HG02840 (cell line): ENCODE results near the gene NDUFS1.
A peak's percentile ranks its signal among the peaks of the same experiment; 100 is the strongest.
"Not testable (repeated sequence)": the region's sequence is repeated elsewhere in the genome, so short reads cannot be mapped to it uniquely, and the experiment has no call there.

ENCODE experiments used
- ATAC-seq: cut with Tn5 transposase; IDR thresholded peaks from one replicate; pipeline ENCODE4 v1.9.1; 2021; ENCODE audit warnings: mild to moderate bottlenecking, moderate library complexity, moderate number of reproducible peaks; ENCODE audit not compliant: unreplicated experiment, low FRiP score

The NDUFS1 gene

DNA sequence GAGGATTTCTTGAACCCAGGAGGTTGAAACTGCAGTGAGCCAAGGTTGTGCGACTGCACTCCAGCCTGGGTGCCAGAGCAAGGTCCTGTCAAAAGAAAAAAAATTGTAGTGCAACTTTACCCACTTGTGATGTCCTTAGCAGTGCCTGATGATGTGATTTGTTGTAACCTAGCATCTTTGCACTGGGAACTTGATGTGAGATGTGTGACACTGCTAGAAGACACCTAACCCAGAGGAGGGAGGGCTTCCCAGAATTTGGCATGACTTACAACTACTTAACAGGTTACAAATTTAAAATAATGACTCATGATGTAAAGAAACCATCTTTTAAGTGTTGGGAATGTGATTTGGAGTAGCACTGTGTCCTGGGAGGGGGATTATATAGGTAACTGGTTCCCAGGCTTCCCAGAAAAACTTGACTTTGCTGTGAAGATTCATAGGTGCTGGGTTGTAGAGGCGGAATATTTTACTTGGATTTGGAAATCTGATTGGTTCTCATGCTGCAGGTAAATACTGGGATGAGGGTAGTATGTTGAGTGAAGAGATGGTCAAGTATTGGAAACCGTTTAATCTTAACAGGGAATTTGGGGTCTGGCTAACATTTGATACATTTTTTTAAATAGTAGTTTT, 4.1 kb upstream of the NDUFS1 start:
- no peak for ATAC-seq

DNA sequence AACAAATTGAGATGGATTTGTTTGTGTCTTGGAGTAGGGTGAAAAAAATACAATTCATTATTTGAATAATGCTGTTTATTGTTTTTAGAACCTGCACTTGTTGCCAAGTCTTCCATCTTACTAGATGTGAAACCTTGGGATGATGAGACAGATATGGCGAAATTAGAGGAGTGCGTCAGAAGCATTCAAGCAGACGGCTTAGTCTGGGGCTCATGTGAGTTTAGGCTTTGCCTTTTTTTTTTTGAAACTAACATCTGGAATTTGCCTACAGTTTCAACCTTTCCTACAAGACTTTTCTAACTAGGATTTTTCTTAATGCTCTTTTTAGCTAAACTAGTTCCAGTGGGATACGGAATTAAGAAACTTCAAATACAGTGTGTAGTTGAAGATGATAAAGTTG, 3.2 kb upstream of the NDUFS1 start:
- not testable (repeated sequence) for ATAC-seq

DNA sequence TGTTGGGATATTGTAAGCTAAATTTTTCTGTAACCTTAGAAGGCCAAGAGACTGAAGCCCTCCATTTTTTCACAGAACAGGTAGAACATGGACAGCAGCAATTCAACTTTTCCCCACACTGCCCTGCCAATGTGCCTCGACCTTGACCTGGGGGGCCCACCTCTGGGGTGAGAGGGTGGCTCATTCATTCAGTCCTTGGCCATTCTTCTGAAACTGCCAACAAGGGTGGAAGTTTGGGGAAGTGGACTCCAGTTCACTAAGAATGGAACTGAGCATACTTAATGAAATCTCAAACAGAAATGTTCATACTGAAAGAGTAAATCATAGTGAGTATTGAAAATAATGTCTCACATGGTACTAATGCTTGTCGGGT, 1.5 kb upstream of the NDUFS1 start:
- no peak for ATAC-seq

DNA sequence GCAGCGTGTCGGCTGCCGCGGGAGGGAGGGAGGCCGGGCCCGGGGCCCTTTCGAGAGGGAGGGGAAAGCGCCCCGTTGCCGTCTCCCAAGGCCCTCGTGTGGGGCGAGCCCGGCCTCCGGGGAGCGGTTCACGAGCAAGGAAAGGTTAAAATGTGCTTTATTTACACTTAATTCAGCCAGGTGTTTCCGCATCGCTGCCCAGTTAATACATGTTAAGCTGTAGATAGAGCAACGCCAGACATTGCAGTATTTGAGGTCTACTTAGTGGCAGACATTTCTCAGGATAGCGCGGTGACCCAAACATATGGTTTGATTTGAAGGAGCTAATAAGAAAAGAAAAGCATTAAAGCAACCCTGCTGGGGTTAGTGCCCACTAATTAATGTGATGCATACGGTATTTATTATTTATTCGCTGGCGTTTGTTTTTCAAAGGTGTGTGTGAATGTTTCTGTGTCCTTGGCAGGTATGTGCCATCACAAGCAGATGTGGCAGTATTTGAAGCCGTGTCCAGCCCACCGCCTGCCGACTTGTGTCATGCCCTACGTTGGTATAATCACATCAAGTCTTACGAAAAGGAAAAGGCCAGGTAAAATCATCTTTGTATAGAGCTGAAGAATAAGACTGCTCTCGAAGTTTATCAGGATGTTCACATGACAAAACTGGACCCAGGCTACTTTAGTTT, 1.0 kb upstream of the NDUFS1 start:
- ATAC-seq = peak; percentile 3

DNA sequence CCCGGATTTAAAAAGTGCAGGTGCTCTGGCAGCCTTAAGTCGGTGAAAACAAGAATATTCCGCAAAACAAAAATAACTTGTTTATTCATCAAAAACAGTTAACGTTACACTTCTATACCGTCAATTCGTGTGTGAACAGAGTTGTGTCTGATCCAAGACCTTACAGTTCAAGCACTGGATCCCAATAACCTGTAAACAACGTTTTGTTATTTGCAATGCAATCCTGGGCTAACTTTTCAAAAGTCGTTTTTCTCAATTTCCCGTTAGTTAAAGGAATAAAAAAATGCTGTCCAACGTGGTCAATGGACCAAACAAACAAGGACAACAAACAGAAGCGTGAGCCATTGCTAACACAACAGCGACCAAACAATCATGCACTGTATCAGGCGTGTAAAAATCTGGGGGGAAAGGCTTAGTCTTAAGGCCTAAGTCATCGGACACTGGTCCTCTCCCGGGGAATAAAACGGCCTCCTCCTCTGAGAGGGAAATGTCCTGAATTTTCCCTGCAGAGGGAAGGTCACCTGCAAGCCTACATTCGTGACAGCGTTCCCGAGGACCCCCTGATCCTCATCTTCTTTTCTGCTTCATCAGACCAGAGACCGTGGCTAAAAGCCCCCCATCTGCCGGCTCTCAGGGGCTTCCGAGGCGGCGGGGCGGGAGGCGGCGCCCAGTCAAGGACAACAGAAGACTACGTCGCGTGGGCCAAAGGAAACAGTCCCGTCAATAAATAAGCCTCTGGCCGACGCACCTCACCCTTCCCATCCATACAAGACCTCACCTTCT, 490 bp downstream of the NDUFS1 start:
- ATAC-seq = peak; percentile 20

DNA sequence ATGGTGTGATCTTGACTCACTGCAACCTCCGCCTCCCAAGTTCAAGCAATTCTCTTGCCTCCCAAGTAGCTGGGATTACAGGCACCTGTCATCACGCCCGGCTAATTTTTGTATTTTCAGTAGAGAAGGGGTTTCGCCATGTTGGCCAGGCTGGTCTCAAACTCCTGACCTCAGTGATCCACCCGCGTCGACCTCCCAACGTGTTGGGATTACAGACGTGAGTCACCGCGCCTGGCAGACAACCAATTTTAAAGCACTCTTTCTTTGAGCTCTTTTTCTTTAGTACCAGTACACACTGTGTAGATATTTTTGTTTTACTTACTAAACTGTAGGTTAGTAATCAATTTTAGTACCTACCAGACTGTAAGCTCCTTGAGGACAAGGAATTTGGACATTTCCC, 2.2 kb downstream of the NDUFS1 start:
- not testable (repeated sequence) for ATAC-seq

DNA sequence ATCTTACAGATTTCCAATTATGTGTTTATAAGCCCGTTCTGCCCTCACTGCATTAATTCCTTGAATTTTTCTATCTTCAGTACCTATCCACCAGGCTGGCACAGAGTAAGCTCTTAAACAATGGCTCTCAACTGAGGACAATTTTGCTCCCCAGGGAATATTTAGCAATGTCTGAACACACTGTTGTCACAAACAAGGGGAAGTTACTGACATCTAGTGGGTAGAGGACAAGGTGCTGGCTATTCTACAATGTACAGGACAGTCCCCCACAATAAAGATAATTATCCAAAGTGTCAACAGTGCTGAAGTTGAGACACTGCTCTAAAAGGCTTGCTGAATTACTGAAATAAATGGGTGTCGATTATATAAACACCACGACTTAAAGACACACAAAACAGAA, 5.0 kb downstream of the NDUFS1 start:
- ATAC-seq = no peak

DNA sequence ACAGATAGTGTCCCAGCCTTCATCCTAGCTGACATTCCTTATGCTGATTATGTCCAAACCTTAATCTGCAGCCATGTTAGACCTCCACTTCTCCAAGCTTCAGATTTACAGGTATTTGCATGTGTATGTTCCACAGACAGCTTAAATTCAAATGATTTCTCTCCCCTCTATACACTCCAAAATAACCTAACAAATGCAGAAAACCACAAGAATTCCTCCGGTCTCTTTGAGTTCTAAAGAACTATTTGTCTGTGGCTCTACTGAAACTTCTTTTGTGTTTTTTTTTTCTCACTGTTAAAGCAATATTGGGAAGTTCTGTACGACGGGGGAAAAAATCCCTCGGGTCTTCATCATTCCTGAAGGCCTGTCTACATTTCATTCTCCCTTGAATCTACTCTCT, 8.6 kb downstream of the NDUFS1 start:
- ATAC-seq = no peak

DNA sequence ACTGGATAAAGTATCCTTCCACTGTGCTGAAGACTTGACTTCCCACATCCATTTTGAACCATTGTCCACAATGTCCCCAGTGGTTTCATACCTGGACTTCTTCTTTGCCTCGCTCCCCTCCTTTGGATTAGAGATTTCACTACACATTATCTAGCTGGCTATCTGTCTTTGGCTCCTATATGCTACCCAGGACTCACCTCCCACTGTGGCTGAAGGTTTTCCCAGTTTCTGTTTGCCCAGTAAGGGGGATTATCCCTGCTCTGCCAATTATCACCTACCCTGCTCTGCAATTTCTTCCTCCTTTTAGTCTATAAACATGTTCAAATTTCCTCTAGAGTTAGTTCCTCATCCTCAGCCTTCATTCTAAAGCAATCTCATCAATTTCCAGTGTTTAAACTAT, 9.1 kb downstream of the NDUFS1 start:
- no peak for ATAC-seq

DNA sequence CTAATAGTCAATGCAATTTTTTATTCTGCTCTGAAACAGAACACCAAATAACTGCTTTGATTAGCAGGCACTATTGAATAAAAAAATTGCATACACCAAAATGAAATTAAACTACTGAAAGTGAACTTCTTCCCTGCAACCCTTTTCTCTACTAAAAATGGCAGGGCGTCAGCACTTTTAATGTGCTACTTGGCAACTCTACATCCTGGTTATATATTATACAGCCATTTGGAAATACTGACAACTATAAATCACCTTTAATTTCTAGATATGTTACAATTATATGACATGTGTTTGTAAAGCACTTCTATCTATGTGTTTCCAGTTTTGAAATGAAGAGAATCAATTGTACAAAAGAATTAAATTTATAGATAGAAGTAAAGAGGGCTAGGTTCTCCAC, 9.9 kb downstream of the NDUFS1 start:
- ATAC-seq = no peak

DNA sequence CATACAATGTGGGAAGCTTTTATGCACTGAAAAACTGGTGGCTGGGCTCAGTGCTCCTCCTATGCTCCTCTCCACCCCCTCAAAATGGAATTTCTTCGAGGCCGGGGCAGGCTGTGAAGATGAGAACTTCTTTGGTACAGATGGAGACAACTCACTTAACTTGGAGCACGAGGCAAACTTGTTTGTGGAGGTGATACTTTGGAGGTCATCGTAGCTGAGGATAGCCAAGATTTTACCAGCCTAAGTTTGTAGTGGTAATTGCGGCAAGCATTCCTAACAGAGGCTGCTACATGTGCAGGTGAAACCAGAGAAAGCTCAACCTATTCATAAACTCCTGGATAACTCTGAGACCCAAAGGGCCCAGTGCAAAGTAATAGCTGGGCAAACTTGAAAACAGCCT, 13.6 kb downstream of the NDUFS1 start:
- no peak for ATAC-seq

DNA sequence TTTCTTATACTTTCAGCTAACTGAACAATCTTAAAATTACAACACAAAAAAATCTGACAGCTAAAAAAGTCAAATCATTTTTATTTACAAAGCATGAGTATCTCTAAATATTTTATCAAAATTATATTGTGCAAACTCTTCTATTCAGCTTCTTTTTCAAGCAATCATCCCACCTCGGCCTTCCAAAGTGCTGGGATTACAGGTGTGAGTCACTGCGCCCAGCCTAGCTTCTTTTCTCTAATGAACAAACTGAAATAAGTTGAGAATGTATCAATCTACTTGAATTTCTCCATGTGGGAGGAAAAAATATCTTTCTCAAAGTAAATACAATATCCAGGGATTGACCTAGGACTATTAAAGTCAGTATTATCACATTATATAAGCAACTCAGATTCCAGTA, 14.9 kb downstream of the NDUFS1 start:
- no peak for ATAC-seq

DNA sequence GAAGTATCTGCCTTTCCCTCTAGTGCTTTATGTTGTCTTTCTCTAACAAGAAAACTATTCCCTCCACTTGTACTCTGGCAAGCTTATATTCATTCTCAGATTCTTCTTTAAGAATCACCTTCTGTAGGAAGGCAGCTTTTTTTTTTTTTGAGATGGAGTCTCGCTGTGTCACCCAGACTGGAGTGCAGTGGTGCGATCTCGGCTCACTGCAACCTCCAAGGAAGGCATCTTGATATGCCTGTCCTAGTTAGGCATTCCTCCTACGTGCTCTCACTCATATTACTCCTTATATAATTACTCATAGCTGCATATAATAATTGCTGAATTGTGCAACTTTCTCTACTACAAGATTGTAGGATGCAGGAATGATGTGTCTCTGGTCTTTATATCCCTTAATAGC, 15.8 kb downstream of the NDUFS1 start:
- no peak for ATAC-seq

DNA sequence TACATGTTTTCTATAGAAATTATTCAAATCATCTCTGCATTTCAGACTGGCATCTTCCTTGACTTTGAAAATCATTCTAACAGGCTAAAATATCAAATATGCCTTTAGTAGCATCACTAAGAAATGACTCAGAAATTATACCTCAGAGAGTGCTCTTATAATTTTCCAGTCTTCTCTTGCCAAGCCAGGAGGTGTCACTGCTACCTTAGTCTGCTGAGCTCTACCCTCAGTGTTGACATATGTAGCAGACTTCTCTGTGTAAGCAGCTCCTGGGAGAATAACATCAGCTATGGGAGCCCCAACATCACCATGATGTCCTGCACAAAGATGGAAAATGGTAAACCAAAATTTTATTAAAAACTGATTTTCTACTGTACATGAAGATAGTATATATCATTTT, 31.6 kb downstream of the NDUFS1 start:
- no peak for ATAC-seq

DNA sequence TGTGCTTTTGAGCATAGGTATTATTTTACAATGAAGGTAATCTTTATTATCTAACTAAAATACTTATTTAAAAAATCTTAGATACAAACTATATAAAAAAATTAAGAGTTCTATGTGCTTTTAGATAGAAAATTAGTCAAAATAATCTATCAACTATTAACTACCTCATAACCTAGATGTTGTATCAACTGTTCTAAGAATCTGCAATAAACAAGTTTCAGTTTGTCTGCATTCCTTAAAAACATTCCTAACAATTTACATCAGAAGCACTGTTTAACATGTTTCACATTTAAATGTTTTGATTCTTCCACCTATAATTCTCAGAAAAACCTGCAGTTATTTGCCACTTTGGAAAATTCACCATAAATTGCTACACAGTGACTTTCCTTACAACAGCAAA, 33.3 kb downstream of the NDUFS1 start:
- no peak for ATAC-seq

DNA sequence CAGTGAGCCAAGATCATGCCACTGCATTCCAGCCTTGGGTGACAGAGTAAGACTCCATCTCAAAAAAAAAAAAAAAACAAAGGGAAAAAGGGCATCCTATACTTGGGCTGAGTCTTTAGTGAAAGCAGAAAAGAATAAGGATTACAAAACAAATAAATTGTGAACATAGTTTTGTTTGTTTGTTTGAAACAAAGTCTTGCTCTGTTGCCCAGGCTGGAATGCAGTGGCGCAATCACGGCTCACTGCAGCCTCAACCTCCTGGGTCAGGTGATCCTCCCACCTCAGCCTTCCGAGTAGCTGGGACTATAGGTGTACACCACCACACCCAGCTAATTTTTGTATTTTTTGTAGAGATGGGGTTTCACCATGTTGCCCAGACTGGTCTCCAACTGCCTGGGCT, 36.7 kb downstream of the NDUFS1 start:
- not testable (repeated sequence) for ATAC-seq

DNA sequence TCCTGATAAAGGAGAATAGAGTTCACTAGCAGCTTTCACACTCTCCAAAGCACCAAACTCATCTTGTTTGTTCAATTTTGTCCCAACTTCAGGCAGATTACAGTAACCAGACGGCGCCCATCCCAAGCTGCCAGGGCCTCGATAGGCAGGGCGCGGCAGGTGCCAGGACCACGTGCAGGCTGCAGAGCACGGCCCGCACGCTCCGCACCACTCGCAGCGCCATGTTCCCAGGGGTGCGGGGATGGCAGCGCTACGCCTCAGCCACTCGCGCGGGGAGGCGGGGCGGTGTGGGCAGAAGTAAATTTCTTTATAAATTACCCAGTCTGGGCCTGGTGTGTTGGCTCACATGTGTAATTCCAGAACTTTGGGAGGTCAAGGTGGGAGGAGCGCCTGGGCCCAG, 43.0 kb downstream of the NDUFS1 start:
- no peak for ATAC-seq

DNA sequence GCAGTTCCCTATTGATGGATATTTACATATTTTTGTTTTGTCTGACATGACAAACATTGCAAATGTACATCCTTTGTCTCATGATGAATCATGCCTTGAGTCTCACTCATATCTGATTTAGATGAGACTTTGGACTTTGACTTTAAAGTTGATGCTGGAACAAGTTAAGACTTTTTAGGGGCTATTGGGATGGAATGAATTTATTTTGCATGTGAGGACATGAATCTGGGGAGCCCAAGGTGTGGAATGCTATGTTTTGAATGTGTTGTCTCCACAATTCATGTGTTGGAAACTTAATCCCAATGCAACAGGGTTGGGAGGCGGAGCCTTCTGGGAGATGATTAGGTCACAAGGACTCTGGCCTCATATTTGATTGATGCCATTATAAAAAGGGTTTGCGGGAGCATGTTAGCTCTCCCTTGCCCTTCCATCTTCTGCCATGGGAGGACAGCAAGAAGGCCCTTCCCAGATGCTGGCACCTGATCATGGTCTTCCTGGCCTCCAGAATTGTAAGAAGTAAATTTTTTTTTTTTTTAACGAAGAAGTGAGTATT, 44.1 kb downstream of the NDUFS1 start:
- ATAC-seq = no peak

DNA sequence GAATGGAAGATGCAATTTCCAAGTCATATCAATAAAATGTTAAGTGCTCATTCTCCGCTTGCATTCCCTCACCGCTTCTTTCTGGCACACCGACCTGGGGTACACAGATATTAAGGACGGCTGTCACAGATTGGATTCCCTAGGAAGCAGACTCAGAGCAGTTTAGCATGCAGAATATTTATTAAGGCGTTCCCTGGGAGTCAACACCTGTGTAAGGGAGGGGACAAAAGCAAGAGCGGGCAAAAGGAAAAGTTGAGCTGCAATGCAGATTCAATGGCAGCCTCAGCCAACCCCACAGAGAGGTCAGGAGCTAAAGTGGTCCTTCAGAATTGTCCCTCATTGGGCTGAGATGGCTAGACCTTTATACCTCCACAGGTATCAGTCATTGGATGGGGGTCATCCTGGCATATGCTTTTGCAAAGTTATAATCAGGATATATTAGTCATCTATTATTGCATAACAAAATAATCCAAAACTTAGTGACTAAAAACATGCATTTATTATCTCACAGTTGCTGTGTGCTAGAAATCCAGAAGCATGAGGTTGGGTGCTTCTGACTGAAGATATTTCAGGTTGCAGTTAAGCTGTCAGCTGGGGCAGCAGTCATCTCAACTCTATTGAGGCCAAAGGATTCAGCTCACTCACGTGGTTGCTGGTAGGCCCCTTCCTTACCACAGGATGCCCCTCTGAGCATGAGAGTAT, 46.2 kb downstream of the NDUFS1 start:
- no peak for ATAC-seq

DNA sequence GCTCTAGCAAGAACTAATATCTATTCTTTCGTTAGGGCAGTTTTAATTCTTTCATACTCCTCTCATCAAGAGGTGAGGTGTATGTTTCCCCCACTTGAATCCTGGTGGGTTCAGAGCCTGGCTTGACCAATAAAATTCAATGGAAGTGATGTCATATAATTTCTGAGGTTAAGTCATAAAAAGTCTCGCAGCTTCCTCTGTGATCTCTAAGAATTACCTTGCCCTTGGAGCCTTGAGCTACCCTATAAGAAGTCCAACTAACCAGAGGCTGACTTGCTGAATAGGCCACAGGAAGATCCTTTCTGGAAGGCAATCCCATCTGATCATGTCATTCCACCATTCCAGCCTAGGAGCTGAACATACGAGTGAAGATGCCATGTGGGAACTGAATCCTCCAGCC, 47.1 kb downstream of the NDUFS1 start:
- no peak for ATAC-seq

DNA sequence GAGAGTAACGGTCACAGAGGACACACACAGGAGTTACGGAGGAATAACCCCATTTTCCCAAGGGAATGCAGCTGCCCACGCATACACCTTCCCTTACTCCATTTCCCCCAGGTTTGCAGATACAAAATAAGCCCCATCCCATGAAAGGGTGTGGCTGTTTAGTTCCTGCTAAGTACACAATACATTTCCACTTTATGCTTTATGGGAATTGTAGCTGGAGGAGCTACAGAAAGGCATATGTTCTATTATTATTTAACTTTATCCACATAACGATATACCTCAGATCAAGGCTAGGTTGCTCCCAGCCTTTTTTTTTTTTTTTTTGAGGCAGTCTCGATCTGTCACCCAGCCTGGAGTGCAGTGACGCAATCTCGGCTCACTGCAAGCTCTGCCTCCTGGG, 50.5 kb downstream of the NDUFS1 start:
- ATAC-seq = no peak
